ENCODE results near the gene PTPN3. TPM values are rescaled to one million over a fixed set of nuclear protein-coding genes. Genes with fewer than 3 reads are reported as not detected.

PTPN3 gene
- total and polyA plus RNA-seq, 8 donors: 8.0 to 16.6 (median 13.6) TPM

DNA sequence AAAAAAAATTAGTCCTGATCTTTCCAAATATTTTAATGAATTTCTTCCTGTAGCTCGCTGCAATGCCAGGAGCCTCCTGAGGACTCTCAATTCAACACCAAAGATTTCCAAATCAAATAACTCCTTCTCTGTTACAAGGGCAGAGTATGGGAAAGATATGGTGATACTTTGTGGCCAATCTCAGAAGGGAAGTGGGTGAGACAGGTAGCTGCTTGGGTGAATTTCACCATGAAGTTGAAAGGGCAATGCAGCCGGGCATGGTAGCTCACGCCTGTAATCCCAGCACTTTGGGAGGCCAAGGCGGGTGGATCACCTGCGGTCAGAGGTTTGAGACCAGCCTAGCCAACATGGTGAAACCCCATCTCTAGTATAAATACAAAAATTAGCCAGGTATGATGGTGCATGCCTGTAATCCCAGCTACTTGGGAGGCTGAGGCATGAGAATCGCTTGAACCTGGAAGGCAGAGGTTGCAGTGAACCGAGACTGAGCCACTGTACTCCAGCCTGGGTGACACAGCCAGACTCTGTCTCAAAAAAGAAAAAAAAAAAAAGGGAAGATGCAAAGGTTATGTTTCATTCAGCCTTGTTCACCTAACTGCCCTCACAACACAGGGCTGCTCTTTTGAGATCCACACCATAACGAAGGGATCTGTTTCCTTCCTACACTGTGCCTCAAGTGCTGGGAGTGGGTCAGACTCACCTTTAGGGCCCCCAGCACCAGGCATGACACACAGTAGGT lies 58.6 kb downstream of the PTPN3 start:
- ATAC-seq: peak in 3 of 4 donors; percentile 4 to 11 (median 7)
- no peaks in the 10 kb centered on the region for H3K9me3 ChIP-seq
- TF ChIP-seq, protein P1, sequence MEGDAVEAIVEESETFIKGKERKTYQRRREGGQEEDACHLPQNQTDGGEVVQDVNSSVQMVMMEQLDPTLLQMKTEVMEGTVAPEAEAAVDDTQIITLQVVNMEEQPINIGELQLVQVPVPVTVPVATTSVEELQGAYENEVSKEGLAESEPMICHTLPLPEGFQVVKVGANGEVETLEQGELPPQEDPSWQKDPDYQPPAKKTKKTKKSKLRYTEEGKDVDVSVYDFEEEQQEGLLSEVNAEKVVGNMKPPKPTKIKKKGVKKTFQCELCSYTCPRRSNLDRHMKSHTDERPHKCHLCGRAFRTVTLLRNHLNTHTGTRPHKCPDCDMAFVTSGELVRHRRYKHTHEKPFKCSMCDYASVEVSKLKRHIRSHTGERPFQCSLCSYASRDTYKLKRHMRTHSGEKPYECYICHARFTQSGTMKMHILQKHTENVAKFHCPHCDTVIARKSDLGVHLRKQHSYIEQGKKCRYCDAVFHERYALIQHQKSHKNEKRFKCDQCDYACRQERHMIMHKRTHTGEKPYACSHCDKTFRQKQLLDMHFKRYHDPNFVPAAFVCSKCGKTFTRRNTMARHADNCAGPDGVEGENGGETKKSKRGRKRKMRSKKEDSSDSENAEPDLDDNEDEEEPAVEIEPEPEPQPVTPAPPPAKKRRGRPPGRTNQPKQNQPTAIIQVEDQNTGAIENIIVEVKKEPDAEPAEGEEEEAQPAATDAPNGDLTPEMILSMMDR (IDR thresholded peaks at IDR 0.05): no peak
- intact Hi-C loops (cut with DNase I): no loop called here
- no peaks in the 10 kb centered on the region for H3K27me3 ChIP-seq
- no peak overlapping the region for H3K4me3 ChIP-seq
- H3K36me3 ChIP-seq: peaks cover 0 to 15% (median 0%) of the 10 kb centered on the region in 3 donors
- no peak for FAIRE-seq
- peak overlapping the region; percentile 73 to 83 (median 77) for H3K27ac ChIP-seq
- 82 to 84% methylated on average over 8 of the region's 8 CpGs for WGBS, 2 donors
- H3K4me1 ChIP-seq: peaks cover 10 to 19% (median 18%) of the 10 kb centered on the region in 3 donors
- DNase-seq: no peak

DNA sequence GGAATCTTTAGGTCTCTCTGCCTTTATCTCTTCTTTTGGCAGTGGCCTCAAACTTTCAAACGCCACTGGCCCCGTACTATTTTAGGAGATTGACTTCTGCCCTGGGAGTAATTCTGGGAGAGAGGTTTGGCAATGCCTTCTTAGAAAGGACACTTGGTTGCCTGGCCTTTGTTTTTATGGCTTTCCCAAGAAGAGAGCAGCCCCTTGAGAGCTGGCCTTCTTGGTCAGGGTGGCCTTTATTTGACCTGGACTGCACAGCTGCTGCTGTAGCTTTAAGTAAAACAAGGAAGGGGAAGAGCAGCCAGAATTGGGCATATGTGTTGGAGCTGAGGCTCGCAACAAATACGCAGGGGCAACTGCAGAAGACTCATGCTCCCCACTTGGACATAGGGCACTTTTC lies 60.8 kb downstream of the PTPN3 start:
- Histone ChIP-seq H3K27me3 (no peaks in the 10 kb centered on the region), H3K4me3 (no peak overlapping the region), H3K9me3 (no peaks in the 10 kb centered on the region), H3K4me1 (peaks cover 10 to 19% (median 18%) of the 10 kb centered on the region in 3 donors), H3K27ac (no peak overlapping the region), H3K36me3 (peaks cover 0 to 17% (median 0%) of the 10 kb centered on the region in 3 donors)
- intact Hi-C loops (cut with DNase I): no loop called here
- ATAC-seq (no peak), DNase-seq (no peak), FAIRE-seq (no peak)
- TF ChIP-seq, protein P1 (IDR thresholded peaks at IDR 0.05): no peak
- 46 to 57% methylated on average over 4 of the region's 4 CpGs for WGBS, 2 donors

DNA sequence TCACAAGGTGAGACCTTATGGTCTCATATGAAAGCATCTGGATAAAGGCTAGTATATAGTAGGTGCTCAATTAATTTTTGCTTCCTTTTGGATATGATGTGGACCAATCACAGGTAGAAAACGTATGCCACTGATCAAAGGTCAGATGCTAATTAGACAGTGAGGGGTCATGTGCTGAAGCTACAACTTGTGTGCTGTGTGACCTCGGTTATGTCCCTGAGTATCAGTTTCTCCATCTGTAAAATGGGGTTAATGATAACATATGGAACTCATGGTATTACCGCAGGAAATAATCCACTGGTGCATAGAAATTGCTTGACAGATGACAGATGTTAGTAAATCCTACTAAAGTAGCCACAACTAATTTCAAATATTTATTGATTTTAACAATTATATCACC lies 62.0 kb downstream of the PTPN3 start:
- Histone ChIP-seq H3K4me1 (peaks cover 2 to 12% (median 11%) of the 10 kb centered on the region in 3 donors), H3K4me3 (no peak overlapping the region), H3K36me3 (peaks cover 0 to 28% (median 0%) of the 10 kb centered on the region in 3 donors), H3K27ac (no peak overlapping the region), H3K9me3 (no peaks in the 10 kb centered on the region), H3K27me3 (no peaks in the 10 kb centered on the region)
- TF ChIP-seq, protein P1 (IDR thresholded peaks at IDR 0.05): no peak
- WGBS, 2 donors: 82 to 86% methylated on average over 3 of the region's 3 CpGs
- DNase-seq (no peak), ATAC-seq (no peak), FAIRE-seq (no peak)
- intact Hi-C loops (cut with DNase I): no loop called here

DNA sequence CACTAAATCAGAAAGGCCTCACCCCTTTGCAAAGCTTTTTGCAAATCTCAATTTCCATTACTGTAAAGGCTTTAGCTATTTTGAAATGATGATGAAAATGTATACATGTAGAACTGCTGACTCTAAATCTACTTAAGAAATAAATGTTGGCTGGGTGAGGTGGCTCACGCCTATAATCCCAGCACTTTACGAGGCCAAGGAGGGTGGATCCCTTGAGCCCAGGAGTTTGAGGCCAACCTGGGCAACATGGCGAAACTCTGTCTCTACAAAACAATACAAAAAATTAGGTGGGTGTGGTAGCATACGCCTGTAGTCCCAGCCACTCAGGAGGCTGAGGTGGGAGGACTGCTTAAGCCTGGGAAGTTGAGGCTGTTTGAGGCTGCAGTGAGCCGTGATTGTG lies 64.6 kb downstream of the PTPN3 start:
- intact Hi-C loops (cut with DNase I): no loop called here
- Histone ChIP-seq H3K36me3 (peaks cover 0 to 39% (median 0%) of the 10 kb centered on the region in 3 donors), H3K4me3 (no peak overlapping the region), H3K27ac (no peak overlapping the region), H3K4me1 (no peaks in the 10 kb centered on the region), H3K27me3 (no peaks in the 10 kb centered on the region), H3K9me3 (no peaks in the 10 kb centered on the region)
- ATAC-seq: no peak
- no peak for DNase-seq
- WGBS, 2 donors: 97 to 98% methylated on average over 5 of the region's 5 CpGs
- FAIRE-seq: no peak
- TF ChIP-seq, protein P1 (IDR thresholded peaks at IDR 0.05): no peak

DNA sequence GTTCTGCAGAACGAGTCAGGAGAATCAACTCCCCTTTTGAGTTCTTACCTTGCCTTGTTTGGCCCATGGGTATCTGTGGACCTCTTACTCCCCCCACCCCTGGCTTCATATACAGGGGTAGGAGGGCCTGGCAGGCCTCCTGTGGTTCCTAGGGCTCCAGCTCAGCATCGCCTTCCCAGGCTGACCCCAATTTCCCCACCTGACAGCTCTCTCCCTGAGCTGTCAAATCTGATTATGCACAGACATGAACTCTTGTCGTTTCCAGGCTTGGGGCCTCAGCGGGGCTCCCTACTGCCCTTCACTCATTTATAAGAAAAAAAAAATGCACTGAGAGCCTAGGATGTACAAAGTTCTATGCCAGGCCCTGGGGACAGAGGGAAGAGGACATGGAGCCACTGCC lies 67.9 kb downstream of the PTPN3 start:
- TF ChIP-seq, protein P1 (IDR thresholded peaks at IDR 0.05): no peak
- DNase-seq (no peak), FAIRE-seq (no peak), ATAC-seq (no peak)
- no peaks in the 10 kb centered on the region for H3K9me3 ChIP-seq
- no peak overlapping the region for H3K4me3 ChIP-seq
- intact Hi-C loops (cut with DNase I): no loop called here
- H3K36me3 ChIP-seq: peaks cover 0 to 45% (median 0%) of the 10 kb centered on the region in 3 donors
- no peaks in the 10 kb centered on the region for H3K27me3 ChIP-seq
- WGBS, 2 donors: 58 to 67% methylated on average over 4 of the region's 4 CpGs
- H3K27ac ChIP-seq: no peak overlapping the region
- no peaks in the 10 kb centered on the region for H3K4me1 ChIP-seq
